GM12878 (cell line): ENCODE data around the gene ANTXR1. TPM values are rescaled to one million over a fixed set of nuclear protein-coding genes. Genes with fewer than 3 reads are reported as not detected.

Source experiments
- ATAC-seq: fragments of 200-7000 bp; cut with Tn5 transposase; 3 replicates; pipeline ENCODE4 v1.9.1; 2020; ENCODE audit warnings: mild to moderate bottlenecking, moderate library complexity
- BruUV-seq: library from RNA; stranded (reverse); fragments of 400-500 nt; replicated peaks from 2 replicates; lab custom pipeline; 2021; lab: Mats Ljungman, UMichigan
- CTCF ChIA-PET: fragments of 300-600 bp; sonication (Branson Sonifier 250); formaldehyde crosslinking; extraction: SDS; loops from one replicate; lab custom pipeline; 2021; ENCODE audit warnings: inconsistent platforms; lab: Yijun Ruan, JAX
- POLR2A ChIA-PET: fragments of 350-600 bp; formaldehyde crosslinking; extraction: SDS; loops from one replicate; lab custom pipeline; 2021; ENCODE audit warnings: inconsistent platforms; lab: Charles Lee
- RAD21 ChIA-PET: fragments of 300-600 bp; sonication (Branson Sonifier 250); formaldehyde crosslinking; loops from one replicate; lab custom pipeline; 2023; ENCODE audit warnings: antibody characterized with exemption; ENCODE audit not compliant: unreplicated experiment; lab: Charles Lee
- SMC1A ChIA-PET: fragments of 300-600 bp; sonication (Branson Sonifier 250); formaldehyde crosslinking; loops from one replicate; lab custom pipeline; 2023; ENCODE audit not compliant: unreplicated experiment, uncharacterized antibody; lab: Charles Lee
- DNase-seq: peaks from one replicate; pipeline ENCODE4 v3.0.0-alpha.2; 2011; ENCODE audit warnings: low read depth, low spot score
- FAIRE-seq: peaks from 3 replicates; lab custom pipeline; 2011; peaks lifted over from hg19 to GRCh38; lab: Jason Lieb, UNC
- H2AFZ ChIP-seq: 2 replicates; pipeline ENCODE4 v1.6.0; 2011; ENCODE audit warnings: low read depth, low read length, control low read depth; ENCODE audit not compliant: control insufficient read depth
- H3K27ac ChIP-seq: 2 replicates; pipeline ENCODE4 v1.5.1; 2011; ENCODE audit warnings: control low read depth; ENCODE audit not compliant: control insufficient read depth, insufficient read depth
- H3K27me3 ChIP-seq, 2 experiments: replicated peaks in 1 of 2; 2 replicates each; pipeline versions ENCODE4 v1.6.0 to v1.6.1; 2011; ENCODE audit warnings: low read length in 1 of 2; ENCODE audit not compliant: control insufficient read depth in 2 of 2, insufficient read depth in 2 of 2
- H3K36me3 ChIP-seq, 2 experiments: 2 replicates each; pipeline ENCODE4 v1.5.1; 2011; ENCODE audit warnings: low read length in 1 of 2; ENCODE audit not compliant: control insufficient read depth in 2 of 2, insufficient read depth in 2 of 2
- H3K4me1 ChIP-seq: 2 replicates; pipeline ENCODE4 v1.6.1; 2011; ENCODE audit warnings: mild to moderate bottlenecking, low read length, moderate library complexity, mixed read lengths; ENCODE audit not compliant: control insufficient read depth, insufficient read depth
- H3K4me2 ChIP-seq: 2 replicates; pipeline ENCODE4 v1.6.0; 2011; ENCODE audit warnings: control low read depth; ENCODE audit not compliant: control insufficient read depth, insufficient read depth
- H3K4me3 ChIP-seq: fragments of 200-600 bp; sonication (generic); 2 replicates; pipeline ENCODE4 v1.5.1; 2016
- H3K79me2 ChIP-seq: 2 replicates; pipeline ENCODE4 v1.6.0; 2011; ENCODE audit warnings: low read length; ENCODE audit not compliant: control insufficient read depth, insufficient read depth
- H3K9ac ChIP-seq: 2 replicates; pipeline ENCODE4 v1.8.0; 2011; ENCODE audit warnings: low read length, control low read depth, mixed read lengths; ENCODE audit not compliant: control insufficient read depth, insufficient read depth
- H3K9me3 ChIP-seq: replicated peaks from 3 replicates; pipeline ENCODE4 v1.5.1; 2011; ENCODE audit warnings: mild to moderate bottlenecking, low read length; ENCODE audit not compliant: control insufficient read depth, insufficient read depth
- H4K20me1 ChIP-seq: 2 replicates; pipeline ENCODE4 v1.6.0; 2011; ENCODE audit not compliant: control insufficient read depth, insufficient read depth
- CHD1 ChIP-seq: IDR thresholded peaks from 2 replicates; pipeline ENCODE4 v1.6.1; 2012; ENCODE audit warnings: low read depth, low read length, improper control_type of control experiment
- CHD4 ChIP-seq: fragments of 200-600 bp; sonication (generic); IDR thresholded peaks from 2 replicates; pipeline ENCODE4 v1.6.1; 2016; ENCODE audit warnings: mild to moderate bottlenecking
- IKZF2 ChIP-seq, 2 experiments: fragments of 450-650 bp; IDR thresholded peaks; 2 replicates each; pipeline ENCODE4 v1.6.1; 2017; ENCODE audit warnings: mild to moderate bottlenecking in 2 of 2, moderate library complexity in 2 of 2
- JUND ChIP-seq: IDR thresholded peaks from 2 replicates; pipeline ENCODE4 v1.6.1; 2012; ENCODE audit warnings: low read depth, mild to moderate bottlenecking, low read length, improper control_type of control experiment, moderate library complexity
- MTA3 ChIP-seq: IDR thresholded peaks from 2 replicates; pipeline ENCODE4 v1.6.1; 2012; ENCODE audit warnings: low read length, inconsistent platforms, borderline replicate concordance
- MYC ChIP-seq: IDR thresholded peaks from 2 replicates; pipeline ENCODE4 v1.6.1; 2011; ENCODE audit warnings: mild to moderate bottlenecking, low read length, moderate library complexity, inconsistent platforms; ENCODE audit not compliant: insufficient read depth, insufficient replicate concordance, insufficient read length, severe bottlenecking
- NFIC ChIP-seq: IDR thresholded peaks from 2 replicates; pipeline ENCODE4 v1.6.1; 2012; ENCODE audit warnings: low read depth, mild to moderate bottlenecking, inconsistent platforms, low read length, moderate library complexity
- NR2C2 ChIP-seq: IDR thresholded peaks from 2 replicates; pipeline ENCODE4 v1.6.1; 2011; ENCODE audit warnings: borderline replicate concordance, low read depth; ENCODE audit not compliant: control insufficient read depth, insufficient read length
- WGBS: methylation state at CpG from one replicate; pipeline ENCODE4 v1.1.6; 2016; ENCODE audit warnings: low lambda C conversion rate; ENCODE audit not compliant: insufficient replicate concordance, insufficient coverage; ENCODE audit errors: missing lambda C conversion rate; 5-methylcytosine and 5-hydroxymethylcytosine counted together
- in situ Hi-C: fragments of 300-500 bp; cut with MboI; formaldehyde crosslinking; loops from 9 replicates; pipeline ENCODE4 v1.14.3; 2018; ENCODE audit warnings: mixed read lengths
- intact Hi-C: fragments of 100-400 bp; cut with micrococcal nuclease; formaldehyde crosslinking; loops from one replicate; pipeline ENCODE4 v1.14.2; 2022; ENCODE audit not compliant: unreplicated experiment
- polyA plus RNA-seq, 11 experiments: library from polyadenylated mRNA; depleted of rRNA in 4 of 11; unstranded in 6 of 11; stranded (reverse) in 5 of 11; fragments of >200 nt; fragmentation: Nextera tagmentation in 4 of 11; fragmentation: Illumina TruSeq in 1 of 11; extraction: Ambion mirVana in 4 of 11; extraction: Trizol in 1 of 11; gene quantifications; 1 replicate in 1 of 11; 2 replicates in 10 of 11; pipeline versions ENCODE4 v1.2.1 to v1.2.3, GENCODE V29; 2011 to 2016; ENCODE audit warnings: inconsistent platforms in 2 of 11, missing spikeins in 2 of 11, low read depth in 1 of 11
- total RNA-seq, 4 experiments: library from RNA; depleted of rRNA in 3 of 4; stranded (reverse); fragments of >200 nt in 3 of 4; fragmentation: Illumina TruSeq in 1 of 4; extraction: Trizol in 1 of 4; gene quantifications; 2 replicates each; pipeline versions ENCODE4 v1.2.1 to v1.2.3, GENCODE V29; 2013 to 2021
- TF ChIP-seq, protein P1 (sequence below): IDR thresholded peaks from 2 replicates; pipeline ENCODE4 v1.6.1; 2012; ENCODE audit warnings: low read depth, low read length, improper control_type of control experiment

The ANTXR1 gene
- total and polyA plus RNA-seq, 10 of the 15 experiments (the other 5 are each of a cell fraction or from before 2014, with no cell fraction given) = 0.09 to 0.26 TPM; not detected in 8

DNA sequence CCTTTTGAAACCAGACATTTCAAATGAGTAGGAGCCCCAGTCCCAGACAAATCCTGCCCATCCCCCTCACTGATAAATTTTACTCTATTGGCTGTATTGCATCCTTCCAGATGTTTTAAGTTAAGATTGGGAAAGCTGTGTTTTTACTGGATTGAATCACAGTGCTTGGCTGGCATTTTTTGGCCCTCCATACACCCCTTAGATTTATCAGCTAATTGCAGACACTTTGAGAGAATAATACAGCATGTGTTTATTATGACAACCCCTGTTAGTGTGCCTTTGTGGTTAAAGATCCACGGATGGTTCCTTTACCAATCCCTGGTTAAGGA, 74.9 kb downstream of the ANTXR1 start:
- Histone ChIP-seq H3K4me2 (no peak overlapping the region), H3K79me2 (no peaks in the 10 kb centered on the region), H3K4me3 (no peak overlapping the region)
- FAIRE-seq = no peak
- CTCF ChIA-PET = no interaction called here
- no peak for TF ChIP-seq MYC
- TF ChIP-seq NFIC = no peak
- no peak for TF ChIP-seq CHD4
- TF ChIP-seq NR2C2 = no peak
- TF ChIP-seq IKZF2 (IDR thresholded peaks at IDR 0.05) = no peak
- TF ChIP-seq MTA3 = no peak
- TF ChIP-seq, all 136 proteins: peak for 0
- 0% methylated on average over 1 of the region's 1 CpG for WGBS
- Histone ChIP-seq H3K9ac (no peak overlapping the region), H3K27me3 (peaks cover 2% of the 10 kb centered on the region in 2 experiments; a peak in 3 of 4 replicates), H3K36me3 (no peaks in the 10 kb centered on the region), H2AFZ (no peak overlapping the region), H3K4me1 (no peaks in the 10 kb centered on the region), H4K20me1 (no peaks in the 10 kb centered on the region), H3K9me3 (no peaks in the 10 kb centered on the region), H3K27ac (no peak overlapping the region)
- DNase-seq (no peak), ATAC-seq (no peak)
- RAD21 ChIA-PET = no interaction called here
- SMC1A ChIA-PET = no interaction called here
- intact Hi-C loops = no loop called here
- no TSS peak for BruUV-seq
- in situ Hi-C loops = no loop called here
- POLR2A ChIA-PET = interaction anchor here (0.7 kb wide), 1 partner anchor 132 kb away, joined by 3 read pairs; no protein-coding TSS in a partner anchor

GRCh38 chr2:69088466-69088865, 75.5 kb downstream of the ANTXR1 start:
- Histone ChIP-seq H3K27ac (no peak overlapping the region), H3K36me3 (no peaks in the 10 kb centered on the region), H3K9ac (no peak overlapping the region), H3K4me1 (no peaks in the 10 kb centered on the region), H2AFZ (no peak overlapping the region), H3K4me2 (no peak overlapping the region), H3K9me3 (no peaks in the 10 kb centered on the region), H4K20me1 (no peaks in the 10 kb centered on the region), H3K27me3 (peaks cover 0 to 2% of the 10 kb centered on the region in 2 experiments; a peak in 2 of 4 replicates), H3K79me2 (no peaks in the 10 kb centered on the region), H3K4me3 (no peak overlapping the region)
- ChIA-PET RAD21 (no interaction called here), SMC1A (interaction anchor here (0.7 kb wide), 1 partner anchor 552 kb away, joined by 3 read pairs; no protein-coding TSS in a partner anchor), POLR2A (interaction anchor here (0.7 kb wide), 1 partner anchor 132 kb away, joined by 3 read pairs; no protein-coding TSS in a partner anchor), CTCF (no interaction called here)
- intact Hi-C loops = no loop called here
- ATAC-seq (no peak), DNase-seq (no peak), FAIRE-seq (no peak)
- BruUV-seq = no TSS peak
- WGBS = 77% methylated on average over 3 of the region's 3 CpGs
- in situ Hi-C loops = no loop called here
- TF ChIP-seq CHD1 (no peak), JUND (no peak)
- TF ChIP-seq, protein P1, sequence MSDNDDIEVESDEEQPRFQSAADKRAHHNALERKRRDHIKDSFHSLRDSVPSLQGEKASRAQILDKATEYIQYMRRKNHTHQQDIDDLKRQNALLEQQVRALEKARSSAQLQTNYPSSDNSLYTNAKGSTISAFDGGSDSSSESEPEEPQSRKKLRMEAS = no peak
- TF ChIP-seq, all 136 proteins: peak for 0
